ENCODE measurements around the gene TMEM40. TPM values are rescaled to one million over a fixed set of nuclear protein-coding genes. Genes with fewer than 3 reads are reported as not detected.

Gene TMEM40
- total RNA-seq, 2 experiments from 2014 or later, result not detected

DNA sequence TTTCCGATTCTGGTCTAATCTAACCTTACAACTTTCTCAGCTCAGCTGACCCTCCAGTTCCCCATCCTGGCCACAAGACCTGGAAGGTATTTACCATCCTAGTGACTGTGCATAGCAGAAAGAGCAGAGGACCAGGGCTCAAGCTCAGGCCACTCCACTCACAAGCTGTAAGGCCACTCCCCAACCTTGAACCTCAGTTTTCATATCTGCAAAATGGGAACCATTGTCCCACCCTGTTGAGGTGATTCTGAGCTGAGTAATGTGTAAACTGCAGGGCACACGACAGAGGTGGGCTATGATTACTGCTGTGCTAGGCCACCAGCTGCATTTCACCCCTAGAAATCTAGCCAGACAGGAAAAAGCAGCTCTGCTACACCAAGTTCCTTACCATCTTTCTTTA is 21.7 kb downstream of the TMEM40 start:
- CTCF ChIA-PET (ENCODE audit: unreplicated experiment), result no interaction called here
- POLR2A ChIA-PET, result interaction anchor here (0.5 to 1.4 kb wide), 2 partner anchors 22 to 569 kb away, joined by 4 read pairs; partner anchors contain the start of gene TMEM40
- Histone ChIP-seq H3K9me3 (ENCODE audit: low read length) (no peaks in the 10 kb centered on the region), H3K4me3 (ENCODE audit: low read depth, low read length, poor library complexity, severe bottlenecking) (no peak overlapping the region), H3K79me2 (ENCODE audit: insufficient read depth, low read depth, low read length) (no peaks in the 10 kb centered on the region), H2AFZ (ENCODE audit: low read length) (peak overlapping the region; percentile 60; the same call in 1 of the 2 replicates), H3K4me1 (ENCODE audit: insufficient read depth, low read length, poor library complexity, severe bottlenecking) (peaks cover 9% of the 10 kb centered on the region), H3K36me3 (ENCODE audit: insufficient read depth, low read length) (no peaks in the 10 kb centered on the region), H3K9me2 (ENCODE audit: insufficient read depth, low read length) (no peaks in the 10 kb centered on the region), H3K4me2 (ENCODE audit: low read length) (no peak overlapping the region), H4K20me1 (ENCODE audit: insufficient read depth, low read length) (no peaks in the 10 kb centered on the region), H3K27ac (ENCODE audit: low read depth, low read length, poor library complexity, severe bottlenecking) (no peak overlapping the region)
- BruUV-seq (replicated peaks), result no TSS peak
- intact Hi-C loops (cut with micrococcal nuclease; ENCODE audit: unreplicated experiment), result no loop called here
- DNase-seq (ENCODE audit: low spot score), result no peak
- no peak for TF ChIP-seq EZH2phosphoT487 (IDR thresholded peaks at IDR 0.05; ENCODE audit: borderline replicate concordance, low read depth, low read length)
- no peak for TF ChIP-seq CTCF (conservative IDR thresholded peaks at IDR 0.05; ENCODE audit: low read length)

- BruUV-seq (replicated peaks), result no TSS peak
- no peak for DNase-seq (ENCODE audit: low spot score)
- ChIA-PET POLR2A (interaction anchor here (0.6 to 0.8 kb wide), 2 partner anchors 14 to 26 kb away, joined by 3 to 5 read pairs; no protein-coding TSS in a partner anchor), CTCF (ENCODE audit: unreplicated experiment) (interaction anchor here (1.6 kb wide), 1 partner anchor 9 kb away, joined by 6 read pairs; no protein-coding TSS in a partner anchor)
- no peak for TF ChIP-seq CTCF (conservative IDR thresholded peaks at IDR 0.05; ENCODE audit: low read length)
- Histone ChIP-seq H3K9me2 (ENCODE audit: insufficient read depth, low read length) (no peaks in the 10 kb centered on the region), H2AFZ (ENCODE audit: low read length) (no peak overlapping the region), H3K27ac (ENCODE audit: low read depth, low read length, poor library complexity, severe bottlenecking) (no peak overlapping the region), H3K9me3 (ENCODE audit: low read length) (no peaks in the 10 kb centered on the region), H3K79me2 (ENCODE audit: insufficient read depth, low read depth, low read length) (no peaks in the 10 kb centered on the region), H3K4me3 (ENCODE audit: low read depth, low read length, poor library complexity, severe bottlenecking) (no peak overlapping the region), H3K4me1 (ENCODE audit: insufficient read depth, low read length, poor library complexity, severe bottlenecking) (peaks cover 18% of the 10 kb centered on the region), H4K20me1 (ENCODE audit: insufficient read depth, low read length) (no peaks in the 10 kb centered on the region), H3K36me3 (ENCODE audit: insufficient read depth, low read length) (no peaks in the 10 kb centered on the region), H3K4me2 (ENCODE audit: low read length) (no peak overlapping the region)
- intact Hi-C loops (cut with micrococcal nuclease; ENCODE audit: unreplicated experiment), result no loop called here
Measured at GRCh38 chr3:12734960-12735359, 24.1 kb downstream of the TMEM40 start.

DNA sequence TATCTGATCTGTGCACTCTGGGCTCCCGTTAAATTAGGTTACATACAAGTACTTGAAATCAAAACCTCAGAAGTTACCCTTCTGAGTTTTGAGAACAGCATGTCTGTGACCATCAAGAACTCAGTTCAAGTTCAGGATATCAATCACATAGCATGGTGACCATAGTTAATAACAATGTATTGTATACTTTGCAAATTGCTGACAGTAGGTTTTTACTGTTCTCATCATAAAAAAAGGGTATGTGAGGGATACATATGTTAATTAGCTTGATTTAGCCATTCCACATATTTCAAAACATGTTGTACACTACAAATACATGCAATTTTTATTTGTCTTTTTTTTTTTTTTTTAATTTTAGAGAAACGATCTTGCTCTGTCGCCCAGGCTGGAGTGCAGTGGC is 25.5 kb downstream of the TMEM40 start:
- Histone ChIP-seq H3K9me2 (ENCODE audit: insufficient read depth, low read length) (no peaks in the 10 kb centered on the region), H2AFZ (ENCODE audit: low read length) (no peak overlapping the region), H3K79me2 (ENCODE audit: insufficient read depth, low read depth, low read length) (no peaks in the 10 kb centered on the region), H3K4me2 (ENCODE audit: low read length) (no peak overlapping the region), H3K4me1 (ENCODE audit: insufficient read depth, low read length, poor library complexity, severe bottlenecking) (peaks cover 18% of the 10 kb centered on the region), H4K20me1 (ENCODE audit: insufficient read depth, low read length) (no peaks in the 10 kb centered on the region), H3K9me3 (ENCODE audit: low read length) (no peaks in the 10 kb centered on the region), H3K4me3 (ENCODE audit: low read depth, low read length, poor library complexity, severe bottlenecking) (no peak overlapping the region), H3K27ac (ENCODE audit: low read depth, low read length, poor library complexity, severe bottlenecking) (no peak overlapping the region), H3K36me3 (ENCODE audit: insufficient read depth, low read length) (no peaks in the 10 kb centered on the region)
- no TSS peak for BruUV-seq (replicated peaks)
- ChIA-PET CTCF (ENCODE audit: unreplicated experiment) (interaction anchor here (1.6 kb wide), 1 partner anchor 11 kb away, joined by 6 read pairs; no protein-coding TSS in a partner anchor), POLR2A (interaction anchor here (0.7 kb wide), 1 partner anchor 656 kb away, joined by 3 read pairs; no protein-coding TSS in a partner anchor)
- no peak for TF ChIP-seq CTCF (conservative IDR thresholded peaks at IDR 0.05; ENCODE audit: low read length)
- TF ChIP-seq EZH2phosphoT487 (IDR thresholded peaks at IDR 0.05; ENCODE audit: borderline replicate concordance, low read depth, low read length), result no peak
- intact Hi-C loops (cut with micrococcal nuclease; ENCODE audit: unreplicated experiment), result no loop called here
- no peak for DNase-seq (ENCODE audit: low spot score)

Measured in OCI-LY7 (cell line).